ENCODE results near the gene ATE1. TPM values are rescaled to one million over a fixed set of nuclear protein-coding genes. Genes with fewer than 3 reads are reported as not detected.

Gene ATE1
- total and polyA plus RNA-seq, 10 of the 15 experiments (the other 5 are each of a cell fraction or from before 2014, with no cell fraction given): 4.3 to 22.7 (median 15.9) TPM

DNA sequence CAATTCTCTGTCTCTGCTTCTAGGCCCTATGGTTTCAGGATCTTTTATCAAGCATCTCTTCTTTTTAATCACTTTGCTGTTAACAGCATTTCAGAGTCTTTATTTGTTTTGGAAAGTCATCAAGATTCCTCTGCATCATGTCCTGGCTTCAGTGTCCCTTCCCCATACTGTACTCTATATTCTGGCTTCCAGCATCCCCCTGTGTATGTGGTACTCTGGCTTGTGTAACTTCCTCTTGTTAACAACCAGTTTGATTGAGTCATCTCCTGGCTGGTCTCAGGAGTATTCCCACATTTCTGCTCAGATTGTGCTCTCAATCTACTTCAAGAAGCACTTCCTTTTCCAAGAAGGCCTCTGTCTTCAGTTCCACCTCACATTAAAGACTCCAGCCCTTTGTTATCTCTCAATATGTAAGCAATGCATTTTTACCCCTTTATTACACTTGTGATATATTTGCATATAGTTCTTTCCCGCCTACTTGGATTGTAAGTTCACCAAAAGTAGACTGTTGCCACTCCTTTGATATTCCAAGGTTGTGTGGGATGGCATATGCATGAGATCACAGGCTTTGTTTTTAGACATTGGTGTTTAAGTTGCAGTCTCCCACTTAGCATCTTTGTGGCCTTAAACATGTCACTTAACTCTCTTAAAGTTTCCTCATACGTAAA, 15.1 kb upstream of the ATE1 start:
- POLR2A ChIA-PET: no interaction called here
- Histone ChIP-seq H3K9me3 (replicated peaks; ENCODE audit: control insufficient read depth, insufficient read depth, low read length) (no peaks in the 10 kb centered on the region), H3K79me2 (ENCODE audit: control insufficient read depth, insufficient read depth, low read length) (no peaks in the 10 kb centered on the region), H3K27ac (ENCODE audit: control insufficient read depth, insufficient read depth) (no peak overlapping the region), H3K36me3 (ENCODE audit: control insufficient read depth in 2 of 2, insufficient read depth in 2 of 2, low read length in 1 of 2) (no peaks in the 10 kb centered on the region), H3K4me2 (ENCODE audit: control insufficient read depth, insufficient read depth) (no peak overlapping the region), H3K9ac (ENCODE audit: control insufficient read depth, insufficient read depth, low read length) (no peak overlapping the region), H3K4me3 (no peak overlapping the region), H4K20me1 (ENCODE audit: control insufficient read depth, insufficient read depth) (no peaks in the 10 kb centered on the region), H3K4me1 (ENCODE audit: control insufficient read depth, insufficient read depth, low read length) (no peaks in the 10 kb centered on the region), H3K27me3 (replicated peaks in 1 of 2; ENCODE audit: control insufficient read depth in 2 of 2, insufficient read depth in 2 of 2, low read length in 1 of 2) (no peaks in the 10 kb centered on the region), H2AFZ (ENCODE audit: control insufficient read depth, low read depth, low read length) (no peak overlapping the region)
- WGBS (ENCODE audit: insufficient coverage, insufficient replicate concordance, low lambda C conversion rate, missing lambda C conversion rate): 65% methylated on average over 2 of the region's 2 CpGs
- CTCF ChIA-PET: no interaction called here
- RAD21 ChIA-PET (ENCODE audit: unreplicated experiment): no interaction called here
- ATAC-seq: no peak
- BruUV-seq (replicated peaks): no TSS peak
- intact Hi-C loops (cut with micrococcal nuclease; ENCODE audit: unreplicated experiment): no loop called here
- in situ Hi-C loops (cut with MboI): no loop called here
- no peak for FAIRE-seq
- DNase-seq (ENCODE audit: low read depth, low spot score): no peak
- SMC1A ChIA-PET (ENCODE audit: uncharacterized antibody, unreplicated experiment): no interaction called here
- TF ChIP-seq, protein P1, sequence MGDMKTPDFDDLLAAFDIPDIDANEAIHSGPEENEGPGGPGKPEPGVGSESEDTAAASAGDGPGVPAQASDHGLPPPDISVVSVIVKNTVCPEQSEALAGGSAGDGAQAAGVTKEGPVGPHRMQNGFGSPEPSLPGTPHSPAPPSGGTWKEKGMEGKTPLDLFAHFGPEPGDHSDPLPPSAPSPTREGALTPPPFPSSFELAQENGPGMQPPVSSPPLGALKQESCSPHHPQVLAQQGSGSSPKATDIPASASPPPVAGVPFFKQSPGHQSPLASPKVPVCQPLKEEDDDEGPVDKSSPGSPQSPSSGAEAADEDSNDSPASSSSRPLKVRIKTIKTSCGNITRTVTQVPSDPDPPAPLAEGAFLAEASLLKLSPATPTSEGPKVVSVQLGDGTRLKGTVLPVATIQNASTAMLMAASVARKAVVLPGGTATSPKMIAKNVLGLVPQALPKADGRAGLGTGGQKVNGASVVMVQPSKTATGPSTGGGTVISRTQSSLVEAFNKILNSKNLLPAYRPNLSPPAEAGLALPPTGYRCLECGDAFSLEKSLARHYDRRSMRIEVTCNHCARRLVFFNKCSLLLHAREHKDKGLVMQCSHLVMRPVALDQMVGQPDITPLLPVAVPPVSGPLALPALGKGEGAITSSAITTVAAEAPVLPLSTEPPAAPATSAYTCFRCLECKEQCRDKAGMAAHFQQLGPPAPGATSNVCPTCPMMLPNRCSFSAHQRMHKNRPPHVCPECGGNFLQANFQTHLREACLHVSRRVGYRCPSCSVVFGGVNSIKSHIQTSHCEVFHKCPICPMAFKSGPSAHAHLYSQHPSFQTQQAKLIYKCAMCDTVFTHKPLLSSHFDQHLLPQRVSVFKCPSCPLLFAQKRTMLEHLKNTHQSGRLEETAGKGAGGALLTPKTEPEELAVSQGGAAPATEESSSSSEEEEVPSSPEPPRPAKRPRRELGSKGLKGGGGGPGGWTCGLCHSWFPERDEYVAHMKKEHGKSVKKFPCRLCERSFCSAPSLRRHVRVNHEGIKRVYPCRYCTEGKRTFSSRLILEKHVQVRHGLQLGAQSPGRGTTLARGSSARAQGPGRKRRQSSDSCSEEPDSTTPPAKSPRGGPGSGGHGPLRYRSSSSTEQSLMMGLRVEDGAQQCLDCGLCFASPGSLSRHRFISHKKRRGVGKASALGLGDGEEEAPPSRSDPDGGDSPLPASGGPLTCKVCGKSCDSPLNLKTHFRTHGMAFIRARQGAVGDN (IDR thresholded peaks at IDR 0.05): no peak
- no peak for TF ChIP-seq IRF4 (IDR thresholded peaks at IDR 0.05; ENCODE audit: low read depth, low read length)
- TF ChIP-seq, protein P2, sequence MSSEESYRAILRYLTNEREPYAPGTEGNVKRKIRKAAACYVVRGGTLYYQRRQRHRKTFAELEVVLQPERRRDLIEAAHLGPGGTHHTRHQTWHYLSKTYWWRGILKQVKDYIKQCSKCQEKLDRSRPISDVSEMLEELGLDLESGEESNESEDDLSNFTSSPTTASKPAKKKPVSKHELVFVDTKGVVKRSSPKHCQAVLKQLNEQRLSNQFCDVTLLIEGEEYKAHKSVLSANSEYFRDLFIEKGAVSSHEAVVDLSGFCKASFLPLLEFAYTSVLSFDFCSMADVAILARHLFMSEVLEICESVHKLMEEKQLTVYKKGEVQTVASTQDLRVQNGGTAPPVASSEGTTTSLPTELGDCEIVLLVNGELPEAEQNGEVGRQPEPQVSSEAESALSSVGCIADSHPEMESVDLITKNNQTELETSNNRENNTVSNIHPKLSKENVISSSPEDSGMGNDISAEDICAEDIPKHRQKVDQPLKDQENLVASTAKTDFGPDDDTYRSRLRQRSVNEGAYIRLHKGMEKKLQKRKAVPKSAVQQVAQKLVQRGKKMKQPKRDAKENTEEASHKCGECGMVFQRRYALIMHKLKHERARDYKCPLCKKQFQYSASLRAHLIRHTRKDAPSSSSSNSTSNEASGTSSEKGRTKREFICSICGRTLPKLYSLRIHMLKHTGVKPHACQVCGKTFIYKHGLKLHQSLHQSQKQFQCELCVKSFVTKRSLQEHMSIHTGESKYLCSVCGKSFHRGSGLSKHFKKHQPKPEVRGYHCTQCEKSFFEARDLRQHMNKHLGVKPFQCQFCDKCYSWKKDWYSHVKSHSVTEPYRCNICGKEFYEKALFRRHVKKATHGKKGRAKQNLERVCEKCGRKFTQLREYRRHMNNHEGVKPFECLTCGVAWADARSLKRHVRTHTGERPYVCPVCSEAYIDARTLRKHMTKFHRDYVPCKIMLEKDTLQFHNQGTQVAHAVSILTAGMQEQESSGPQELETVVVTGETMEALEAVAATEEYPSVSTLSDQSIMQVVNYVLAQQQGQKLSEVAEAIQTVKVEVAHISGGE (CRISPR knock-in tag; IDR thresholded peaks at IDR 0.05): no peak
- TF ChIP-seq, protein P3, sequence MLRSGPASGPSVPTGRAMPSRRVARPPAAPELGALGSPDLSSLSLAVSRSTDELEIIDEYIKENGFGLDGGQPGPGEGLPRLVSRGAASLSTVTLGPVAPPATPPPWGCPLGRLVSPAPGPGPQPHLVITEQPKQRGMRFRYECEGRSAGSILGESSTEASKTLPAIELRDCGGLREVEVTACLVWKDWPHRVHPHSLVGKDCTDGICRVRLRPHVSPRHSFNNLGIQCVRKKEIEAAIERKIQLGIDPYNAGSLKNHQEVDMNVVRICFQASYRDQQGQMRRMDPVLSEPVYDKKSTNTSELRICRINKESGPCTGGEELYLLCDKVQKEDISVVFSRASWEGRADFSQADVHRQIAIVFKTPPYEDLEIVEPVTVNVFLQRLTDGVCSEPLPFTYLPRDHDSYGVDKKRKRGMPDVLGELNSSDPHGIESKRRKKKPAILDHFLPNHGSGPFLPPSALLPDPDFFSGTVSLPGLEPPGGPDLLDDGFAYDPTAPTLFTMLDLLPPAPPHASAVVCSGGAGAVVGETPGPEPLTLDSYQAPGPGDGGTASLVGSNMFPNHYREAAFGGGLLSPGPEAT (IDR thresholded peaks at IDR 0.05; ENCODE audit: low read depth): no peak
- no peak for TF ChIP-seq SRF (IDR thresholded peaks at IDR 0.05; ENCODE audit: low read depth in 2 of 2, low read length in 2 of 2)
- TF ChIP-seq PAX8 (IDR thresholded peaks at IDR 0.05): no peak
- no peak for TF ChIP-seq CREM (IDR thresholded peaks at IDR 0.05; ENCODE audit: low read depth)

Measured in GM12878 (cell line).